GM10266 (cell line): Measurements from ENCODE around the gene DGKI.
"Not testable (repeated sequence)": the region's sequence is repeated elsewhere in the genome, so short reads cannot be mapped to it uniquely, and the experiment has no call there.

Experiments used
- DNase-seq: peaks from one replicate; pipeline ENCODE4 v3.0.0; 2012; ENCODE audit errors: extremely low spot score
- CTCF ChIP-seq: IDR thresholded peaks from 2 replicates; pipeline ENCODE4 v1.5.1; 2012; ENCODE audit warnings: mild to moderate bottlenecking, low read depth; ENCODE audit not compliant: control insufficient read depth, insufficient read depth; ENCODE audit errors: missing control alignments

Gene DGKI

GRCh38 chr7:137449016-137449415, 397.8 kb downstream of the DGKI start:
- TF ChIP-seq CTCF = no peak
- DNase-seq = no peak

- DNase-seq = not testable (repeated sequence)
Observed at GRCh38 chr7:137448572-137448971, 398.2 kb downstream of the DGKI start.

- no peak for DNase-seq
Observed at GRCh38 chr7:137446025-137446424, 400.7 kb downstream of the DGKI start.

GRCh38 chr7:137445268-137445667, 401.5 kb downstream of the DGKI start:
- no peak for TF ChIP-seq CTCF
- DNase-seq = no peak

More at GRCh38 chr7:137446025-137446424, 400.7 kb downstream of the DGKI start:
- no peak for TF ChIP-seq CTCF

- DNase-seq = no peak
- no peak for TF ChIP-seq CTCF
Observed at GRCh38 chr7:137443616-137444015, 403.2 kb downstream of the DGKI start.

- no peak for DNase-seq
- no peak for TF ChIP-seq CTCF
Observed at GRCh38 chr7:137441451-137441850, 405.3 kb downstream of the DGKI start.

- TF ChIP-seq CTCF = no peak
- DNase-seq = no peak
Observed at GRCh38 chr7:137439829-137440825, 406.6 kb downstream of the DGKI start.

- no peak for DNase-seq
- TF ChIP-seq CTCF = no peak
Observed at GRCh38 chr7:137434946-137435345, 411.8 kb downstream of the DGKI start.
